Adrenal gland (tissue), 5 donors: Measurements from ENCODE around the gene RAN.

ENCODE experiments used
- CTCF ChIP-seq, 6 experiments: fragments of 450-650 bp in 4 of 6; fragments of 200-600 bp in 2 of 6; sonication (generic) in 1 of 6; IDR thresholded peaks; 1 replicate in 5 of 6; 2 replicates in 1 of 6; pipeline versions ENCODE4 v1.5.1 to v1.8.0; 2016 to 2021; ENCODE audit warnings: antibody characterized with exemption in 6 of 6, mild to moderate bottlenecking in 2 of 6, moderate library complexity in 1 of 6
- POLR2A ChIP-seq, 2 donors: fragments of 450-650 bp; IDR thresholded peaks; one replicate each; pipeline ENCODE4 v1.6.1; 2017; ENCODE audit warnings: antibody characterized with exemption in 2 of 2, mild to moderate bottlenecking in 2 of 2, moderate library complexity in 1 of 2
- donor health status: DM: no; HTN: no; CAD: no.

DNA sequence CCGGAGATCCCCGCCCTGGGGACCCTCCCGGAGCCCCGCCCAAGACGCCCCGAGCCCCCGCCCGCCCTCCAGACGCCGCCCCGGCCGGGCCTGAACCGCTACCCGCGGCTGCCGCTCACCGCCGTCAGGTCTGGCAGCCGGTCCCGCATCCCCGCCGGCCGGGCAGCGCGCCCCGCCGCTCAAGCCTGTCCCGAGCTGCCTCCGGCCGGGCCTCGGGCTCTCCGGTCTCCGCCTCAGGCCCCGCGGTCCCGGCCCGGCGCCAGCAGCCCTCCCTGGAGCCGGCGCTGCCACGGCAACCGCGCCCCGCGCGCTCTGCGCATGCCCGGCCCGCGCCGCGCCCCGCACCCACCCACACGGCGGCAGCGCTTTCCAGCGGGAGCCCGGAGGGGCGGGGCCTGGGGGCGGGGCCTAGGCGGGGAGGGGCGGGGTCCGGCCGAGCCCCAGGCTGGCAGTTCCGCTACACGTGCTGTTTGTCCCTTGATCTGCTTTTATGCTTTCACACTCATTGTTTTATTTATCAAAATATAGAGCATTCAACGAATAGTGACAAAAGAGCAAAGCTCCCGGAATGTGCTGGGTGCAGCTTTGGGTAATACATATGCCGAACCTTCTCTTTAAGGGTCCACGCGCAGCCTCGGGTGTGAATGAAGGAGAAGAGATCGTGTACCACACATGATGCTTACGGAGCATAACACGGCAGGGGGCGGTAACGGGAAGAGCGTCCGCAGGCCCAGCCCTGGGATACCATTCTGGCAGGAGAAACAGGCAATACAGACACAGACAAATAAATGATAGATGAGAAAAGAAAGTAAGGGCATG is 32.7 kb upstream of the RAN start, which contains the start of gene STX2:
- TF ChIP-seq POLR2A (IDR thresholded peaks at IDR 0.05) (peak; percentile 22 to 26), CTCF (IDR thresholded peaks at IDR 0.05) (peak in 4 of 6 experiments; percentile 18 to 39 (median 32))
